GM13976 (cell line): ENCODE data around the gene BCDIN3D.
"Not testable (repeated sequence)": the region's sequence is repeated elsewhere in the genome, so short reads cannot be mapped to it uniquely, and the experiment has no call there.

Source experiments
- DNase-seq: peaks from one replicate; pipeline ENCODE4 v3.0.0; 2012; ENCODE audit warnings: low spot score
- in situ Hi-C: fragments of 300-500 bp; cut with MboI; formaldehyde crosslinking; loops from one replicate; pipeline ENCODE4 v1.12.0; 2022; ENCODE audit warnings: low sequenced_read_pairs, mixed read lengths, inconsistent platforms; ENCODE audit not compliant: unreplicated experiment
- TF ChIP-seq, protein P1 (sequence below): IDR thresholded peaks from 2 replicates; pipeline ENCODE4 v1.5.1; 2012; ENCODE audit warnings: borderline replicate concordance, mild to moderate bottlenecking; ENCODE audit not compliant: insufficient read depth; ENCODE audit errors: extremely low read depth, missing control alignments, control extremely low read depth

Gene BCDIN3D

GRCh38 chr12:49875115-49875720 lies 32.3 kb upstream of the BCDIN3D start:
- no peak for DNase-seq
- in situ Hi-C loops, result no loop called here
- TF ChIP-seq, protein P1, sequence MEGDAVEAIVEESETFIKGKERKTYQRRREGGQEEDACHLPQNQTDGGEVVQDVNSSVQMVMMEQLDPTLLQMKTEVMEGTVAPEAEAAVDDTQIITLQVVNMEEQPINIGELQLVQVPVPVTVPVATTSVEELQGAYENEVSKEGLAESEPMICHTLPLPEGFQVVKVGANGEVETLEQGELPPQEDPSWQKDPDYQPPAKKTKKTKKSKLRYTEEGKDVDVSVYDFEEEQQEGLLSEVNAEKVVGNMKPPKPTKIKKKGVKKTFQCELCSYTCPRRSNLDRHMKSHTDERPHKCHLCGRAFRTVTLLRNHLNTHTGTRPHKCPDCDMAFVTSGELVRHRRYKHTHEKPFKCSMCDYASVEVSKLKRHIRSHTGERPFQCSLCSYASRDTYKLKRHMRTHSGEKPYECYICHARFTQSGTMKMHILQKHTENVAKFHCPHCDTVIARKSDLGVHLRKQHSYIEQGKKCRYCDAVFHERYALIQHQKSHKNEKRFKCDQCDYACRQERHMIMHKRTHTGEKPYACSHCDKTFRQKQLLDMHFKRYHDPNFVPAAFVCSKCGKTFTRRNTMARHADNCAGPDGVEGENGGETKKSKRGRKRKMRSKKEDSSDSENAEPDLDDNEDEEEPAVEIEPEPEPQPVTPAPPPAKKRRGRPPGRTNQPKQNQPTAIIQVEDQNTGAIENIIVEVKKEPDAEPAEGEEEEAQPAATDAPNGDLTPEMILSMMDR, result no peak

DNA sequence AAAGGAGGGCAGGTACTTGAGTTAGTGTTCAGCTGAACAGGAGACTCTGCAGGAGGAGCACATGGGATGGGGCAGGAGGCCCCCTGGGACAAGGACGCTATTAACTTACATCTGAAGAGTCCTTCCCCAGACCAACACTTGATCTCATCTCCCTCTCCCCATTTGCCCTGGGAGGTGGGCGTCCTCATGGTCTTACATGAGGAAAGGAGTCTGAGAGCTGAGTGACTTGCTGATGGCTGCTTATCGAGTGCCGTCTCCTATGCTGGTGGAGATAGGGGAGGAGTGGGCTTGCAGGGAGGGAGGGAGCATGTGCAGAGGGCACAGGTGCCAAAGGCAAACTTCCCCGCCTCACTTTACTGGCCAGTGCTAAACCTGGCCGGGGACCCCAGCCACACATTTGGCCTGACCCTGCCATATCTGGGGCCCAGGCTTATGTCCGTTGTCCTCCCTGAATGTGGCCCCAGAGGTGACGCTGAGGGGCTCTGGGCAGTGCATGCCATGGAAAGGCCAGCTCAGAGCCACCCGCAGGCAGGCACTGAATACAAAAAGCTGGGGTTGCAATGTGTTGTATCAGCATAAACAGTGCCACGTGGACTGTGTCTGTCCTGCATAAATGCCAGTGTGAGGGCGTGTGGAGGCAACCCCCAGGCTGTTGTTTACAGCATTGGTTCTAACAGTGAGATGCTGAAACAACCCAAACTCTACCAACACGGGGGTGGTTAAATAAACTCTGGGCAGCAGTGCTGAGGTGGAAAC lies 31.4 kb upstream of the BCDIN3D start:
- no peak for DNase-seq
- TF ChIP-seq, protein P1, result no peak
- in situ Hi-C loops, result no loop called here

DNA sequence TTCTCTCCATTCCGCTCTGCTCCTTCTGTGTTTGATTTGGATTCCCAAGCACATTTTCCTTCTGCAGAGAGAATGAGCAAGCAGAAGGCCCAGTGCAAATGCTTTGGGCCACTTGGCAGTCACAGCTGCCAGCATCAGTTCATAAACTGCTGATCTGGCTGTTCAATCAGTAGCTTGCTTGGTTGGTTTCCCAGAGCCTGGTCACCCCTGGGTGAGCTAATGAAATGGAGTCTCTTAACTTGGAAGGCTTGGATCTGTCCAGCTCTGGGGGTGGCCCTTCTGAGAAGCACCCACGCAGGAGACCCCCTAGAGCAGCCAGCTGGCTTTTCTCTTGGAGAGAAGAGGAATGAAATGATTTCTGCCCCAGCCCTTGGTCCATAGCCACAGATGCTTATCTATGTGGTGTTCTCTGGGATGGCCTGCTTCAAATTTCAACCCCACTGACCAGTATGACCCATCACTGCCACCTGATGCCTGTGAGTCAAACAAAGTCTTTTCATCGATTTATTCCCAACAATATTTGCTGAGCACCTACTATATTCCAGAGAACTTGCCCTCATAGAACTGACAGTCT lies 30.5 kb upstream of the BCDIN3D start:
- in situ Hi-C loops, result no loop called here
- no peak for DNase-seq
- TF ChIP-seq, protein P1, result no peak

DNA sequence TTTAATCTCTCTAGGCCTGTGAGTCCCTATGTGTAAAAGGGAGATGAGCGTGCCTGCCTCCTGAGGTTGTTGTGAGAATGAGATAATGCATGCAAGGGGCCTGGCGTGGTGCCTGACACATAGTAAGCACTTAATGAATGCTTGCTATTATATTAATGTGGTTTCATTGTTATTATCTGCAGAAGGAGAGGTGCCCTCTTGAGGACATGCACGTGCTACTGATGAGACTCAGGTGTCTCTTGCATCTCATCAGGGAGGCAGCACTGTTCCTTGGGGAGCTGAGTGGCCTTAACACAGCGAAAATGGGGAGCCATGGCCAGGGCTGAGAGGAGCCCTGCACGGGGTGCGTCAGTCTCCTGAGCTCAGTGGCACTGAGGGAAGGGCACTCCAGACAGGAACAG lies 29.9 kb upstream of the BCDIN3D start:
- in situ Hi-C loops, result no loop called here
- TF ChIP-seq, protein P1, result no peak
- no peak for DNase-seq

DNA sequence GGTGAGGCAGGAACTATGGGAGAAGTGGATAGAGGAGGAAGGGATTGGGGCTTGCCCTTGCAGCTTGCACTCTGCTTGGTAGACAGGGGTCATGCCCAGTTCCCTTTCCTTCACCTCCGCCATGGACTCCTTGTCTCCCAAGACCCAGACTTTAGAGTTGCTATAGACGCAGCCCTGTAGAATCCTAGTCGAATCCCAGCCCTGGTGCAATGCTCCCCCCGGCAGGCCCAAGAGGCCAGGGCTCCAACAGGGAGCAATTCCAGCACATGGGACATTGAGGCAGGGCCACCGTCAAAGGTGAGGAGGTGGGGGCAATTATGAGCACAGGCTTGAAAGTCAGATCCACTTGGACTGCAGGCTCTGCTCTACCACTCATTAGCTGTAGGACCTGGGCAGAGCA lies 29.5 kb upstream of the BCDIN3D start:
- TF ChIP-seq, protein P1, result no peak

GRCh38 chr12:49871811-49872251 lies 28.9 kb upstream of the BCDIN3D start:
- in situ Hi-C loops, DNase-seq: not testable (repeated sequence)

More for the DNA sequence above, 29.5 kb upstream of the BCDIN3D start:
- in situ Hi-C loops, result no loop called here
- no peak for DNase-seq

- TF ChIP-seq, protein P1, result no peak
- in situ Hi-C loops, result no loop called here
- no peak for DNase-seq
Measured at GRCh38 chr12:49871263-49871561, 28.3 kb upstream of the BCDIN3D start.
